Retinal pigment epithelial cell (primary cell): ENCODE results near the gene CDKN2A.
A peak's percentile ranks its signal among the peaks of the same experiment; 100 is the strongest.
"Not testable (repeated sequence)": the region's sequence is repeated elsewhere in the genome, so short reads cannot be mapped to it uniquely, and the experiment has no call there.

Experiments
- DNase-seq: peaks from one replicate; pipeline ENCODE4 v3.0.0-alpha.2; 2010; ENCODE audit warnings: low read depth
- H3K4me3 ChIP-seq: 2 replicates; pipeline ENCODE4 v1.5.1; 2011; ENCODE audit warnings: mild to moderate bottlenecking, low read length, control low read depth, moderate library complexity
- TF ChIP-seq, protein P1 (sequence below): conservative IDR thresholded peaks from 2 replicates; pipeline ENCODE4 v1.5.1; 2011; ENCODE audit warnings: low read depth, low read length, control low read depth, inconsistent platforms

Gene CDKN2A

DNA sequence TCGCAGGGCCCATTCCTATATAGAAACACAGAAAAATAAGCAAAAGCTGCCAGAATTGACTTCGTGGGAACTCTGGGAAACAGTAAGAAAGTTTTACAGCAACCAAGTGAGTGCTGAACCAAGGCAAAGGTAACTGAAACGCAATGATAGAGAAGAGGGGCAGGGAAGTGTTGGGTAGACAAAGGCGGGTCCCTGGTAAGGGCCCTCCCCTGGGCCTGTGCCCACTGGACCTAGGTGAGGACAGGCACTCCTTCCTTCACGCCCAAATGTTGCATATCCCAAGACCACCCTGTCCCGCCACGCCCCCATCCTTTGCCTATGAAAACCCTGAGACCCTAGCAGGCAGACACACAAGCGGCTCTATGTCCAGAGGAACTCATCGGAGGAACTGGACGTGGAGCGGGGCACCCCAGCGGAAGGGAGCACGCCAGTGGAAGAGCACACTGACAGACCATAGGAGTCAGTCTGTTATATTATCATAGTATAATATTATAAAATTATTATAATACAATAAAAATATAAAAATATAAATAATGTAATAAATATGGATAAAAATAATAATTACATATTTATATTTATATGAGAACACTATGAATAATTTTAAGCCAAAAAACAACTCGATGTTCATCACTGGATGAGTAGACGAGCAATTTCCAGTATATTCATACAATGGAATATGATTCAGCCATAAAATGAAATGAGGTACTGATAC, 27.9 kb downstream of the CDKN2A start:
- TF ChIP-seq, protein P1, sequence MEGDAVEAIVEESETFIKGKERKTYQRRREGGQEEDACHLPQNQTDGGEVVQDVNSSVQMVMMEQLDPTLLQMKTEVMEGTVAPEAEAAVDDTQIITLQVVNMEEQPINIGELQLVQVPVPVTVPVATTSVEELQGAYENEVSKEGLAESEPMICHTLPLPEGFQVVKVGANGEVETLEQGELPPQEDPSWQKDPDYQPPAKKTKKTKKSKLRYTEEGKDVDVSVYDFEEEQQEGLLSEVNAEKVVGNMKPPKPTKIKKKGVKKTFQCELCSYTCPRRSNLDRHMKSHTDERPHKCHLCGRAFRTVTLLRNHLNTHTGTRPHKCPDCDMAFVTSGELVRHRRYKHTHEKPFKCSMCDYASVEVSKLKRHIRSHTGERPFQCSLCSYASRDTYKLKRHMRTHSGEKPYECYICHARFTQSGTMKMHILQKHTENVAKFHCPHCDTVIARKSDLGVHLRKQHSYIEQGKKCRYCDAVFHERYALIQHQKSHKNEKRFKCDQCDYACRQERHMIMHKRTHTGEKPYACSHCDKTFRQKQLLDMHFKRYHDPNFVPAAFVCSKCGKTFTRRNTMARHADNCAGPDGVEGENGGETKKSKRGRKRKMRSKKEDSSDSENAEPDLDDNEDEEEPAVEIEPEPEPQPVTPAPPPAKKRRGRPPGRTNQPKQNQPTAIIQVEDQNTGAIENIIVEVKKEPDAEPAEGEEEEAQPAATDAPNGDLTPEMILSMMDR: no peak
- no peak overlapping the region for H3K4me3 ChIP-seq
- DNase-seq: no peak

DNA sequence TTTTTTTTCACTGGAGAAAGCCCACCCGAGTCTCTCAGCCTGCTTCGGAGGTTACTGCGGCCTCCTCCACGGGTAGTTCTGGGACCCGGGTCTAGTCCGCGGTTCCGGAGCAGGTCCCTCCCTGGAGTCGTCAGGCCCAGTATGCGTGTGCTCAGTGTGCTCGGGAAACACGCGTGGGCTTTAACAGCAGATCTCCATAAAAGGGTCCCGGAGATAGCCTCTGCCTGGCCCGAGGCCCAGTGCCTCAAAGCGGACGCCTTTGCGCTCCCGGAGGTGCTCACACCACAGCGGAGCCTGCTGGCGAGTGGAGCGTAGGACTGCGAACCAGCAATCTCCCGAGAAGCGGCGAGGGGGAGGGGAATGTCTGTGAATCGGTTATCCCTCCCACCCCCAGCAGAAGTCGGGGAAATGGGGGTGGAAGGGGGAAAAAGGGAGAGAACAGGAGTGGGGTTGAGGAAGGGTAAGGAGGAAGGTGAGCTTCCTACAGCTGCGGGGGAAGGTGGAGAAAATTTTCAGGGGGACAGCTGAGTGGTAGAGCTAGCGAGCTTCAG, 28.7 kb downstream of the CDKN2A start:
- peak; percentile 56 for DNase-seq
- H3K4me3 ChIP-seq: peak overlapping the region; percentile 54
- TF ChIP-seq, protein P1: peak; percentile 76

DNA sequence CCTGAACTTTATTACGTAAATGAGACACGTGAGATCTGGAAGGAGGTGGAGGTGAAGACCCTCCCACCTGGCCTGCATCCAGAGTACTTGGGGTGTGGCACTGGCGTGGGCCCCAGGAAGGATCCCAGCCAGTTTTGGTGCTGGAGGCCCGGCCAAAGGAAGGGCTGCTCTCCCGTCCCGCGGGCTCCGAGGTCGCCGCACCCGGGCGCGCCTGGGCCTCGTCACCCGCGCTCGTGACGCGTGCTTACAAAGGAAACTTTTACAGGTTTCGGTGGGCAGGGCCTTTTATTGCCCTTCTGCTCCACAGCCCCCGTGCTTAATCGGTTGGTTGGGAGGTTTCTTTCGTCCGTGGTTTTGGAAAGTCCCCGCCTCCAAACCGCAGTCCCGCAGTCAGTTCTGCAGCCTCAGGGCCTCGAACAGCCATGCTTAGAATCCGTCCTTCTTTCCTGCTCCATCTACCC, 29.2 kb downstream of the CDKN2A start:
- DNase-seq: peak; percentile 61
- peak overlapping the region; percentile 54 for H3K4me3 ChIP-seq
- TF ChIP-seq, protein P1: no peak

DNA sequence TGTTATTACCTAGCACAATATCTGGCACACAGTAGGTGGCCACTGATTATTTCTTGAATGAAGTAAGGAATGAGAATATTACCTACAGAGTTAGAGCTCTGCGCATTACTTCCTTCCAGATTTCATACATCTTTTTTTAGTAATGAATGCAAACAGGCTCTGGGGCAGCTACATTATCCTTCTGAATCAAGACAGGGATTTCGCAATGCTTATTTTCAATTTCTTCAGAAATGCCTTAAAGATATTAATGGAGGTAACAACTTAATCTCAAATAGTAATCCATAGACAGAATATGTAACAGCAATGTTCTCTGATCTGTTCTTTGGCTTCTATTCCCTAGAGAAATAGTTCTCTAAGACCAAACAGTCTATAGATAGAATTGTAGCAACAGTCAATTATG, 32.6 kb downstream of the CDKN2A start:
- no peak overlapping the region for H3K4me3 ChIP-seq
- DNase-seq: no peak
- TF ChIP-seq, protein P1: no peak

DNA sequence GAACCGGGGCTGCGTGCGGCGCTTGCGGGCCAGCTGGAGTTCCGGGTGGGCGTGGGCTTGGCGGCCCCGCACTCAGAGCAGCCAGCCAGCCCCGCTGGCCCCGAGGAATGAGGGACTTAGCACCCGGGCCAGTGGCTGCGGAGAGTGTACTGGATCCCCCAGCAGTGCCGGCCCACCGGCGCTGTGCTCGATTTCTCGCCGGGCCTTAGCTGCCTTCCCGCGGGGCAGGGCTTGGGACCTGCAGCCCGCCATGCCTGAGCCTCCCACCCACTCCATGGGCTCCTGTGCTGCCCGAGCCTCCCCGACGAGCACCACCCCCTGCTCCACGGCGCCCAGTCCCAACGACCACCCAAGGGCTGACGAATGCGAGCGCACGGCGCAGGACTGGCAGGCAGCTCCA, 34.9 kb downstream of the CDKN2A start:
- H3K4me3 ChIP-seq, DNase-seq: not testable (repeated sequence)

DNA sequence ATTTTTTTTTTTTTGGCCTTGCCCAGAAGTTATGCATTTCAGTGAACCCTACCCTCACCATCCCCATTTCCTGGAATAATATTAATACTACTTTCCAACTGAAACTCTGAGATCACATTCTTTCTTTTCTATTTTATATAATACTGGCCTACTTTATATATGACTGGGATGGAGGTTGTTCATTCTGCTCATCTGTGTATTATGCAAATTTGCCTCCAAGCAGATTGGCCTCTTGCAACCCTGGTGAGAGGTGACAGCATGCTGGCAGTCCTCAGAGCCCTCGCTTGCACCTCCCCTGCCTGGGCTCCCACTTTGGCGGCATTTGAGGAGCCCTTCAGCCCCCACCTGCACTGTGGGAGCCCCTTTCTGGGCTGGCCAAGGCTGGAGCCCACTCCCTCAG, 35.4 kb downstream of the CDKN2A start:
- TF ChIP-seq, protein P1: no peak
- DNase-seq: no peak

DNA sequence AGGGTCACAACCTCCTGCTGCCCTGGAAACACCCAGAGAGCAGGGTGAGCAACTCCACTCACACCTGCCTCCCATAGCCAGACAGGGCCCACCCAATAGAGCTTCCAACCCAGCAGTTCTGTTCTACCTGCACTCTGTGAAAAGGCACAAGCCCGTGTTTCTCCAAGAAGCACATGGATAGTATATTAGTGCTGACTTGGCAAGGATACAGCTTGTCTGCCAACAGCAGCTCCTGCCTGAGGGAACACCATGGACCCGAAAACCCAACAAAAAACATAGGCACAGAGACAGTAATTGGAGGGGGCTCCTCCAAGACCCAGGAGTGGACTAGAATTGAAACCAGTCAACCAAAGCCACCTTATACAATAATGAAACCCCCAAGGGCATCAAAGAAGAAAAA, 48.6 kb downstream of the CDKN2A start:
- TF ChIP-seq, protein P1: no peak
- no peak for DNase-seq
- no peak overlapping the region for H3K4me3 ChIP-seq

More for the DNA sequence above, 35.4 kb downstream of the CDKN2A start:
- no peak overlapping the region for H3K4me3 ChIP-seq
